Left lung (tissue), 10 donors: ENCODE data around the gene ATAD3C. TPM values are rescaled to one million over a fixed set of nuclear protein-coding genes. Genes with fewer than 3 reads are reported as not detected.

ENCODE experiments used
- ATAC-seq: fragments of 200-7000 bp; cut with Tn5 transposase; one replicate; pipeline ENCODE4 v1.9.1; 2020; ENCODE audit warnings: moderate library complexity
- DNase-seq, 4 donors: peaks; one replicate each; pipeline ENCODE4 v3.0.0-alpha.2; 2013 to 2020
- H3K27ac ChIP-seq, 2 donors: fragments of 200-600 bp; sonication (generic) in 1 of 2; one replicate each; pipeline versions ENCODE4 v1.5.0 to v1.8.0; 2020 to 2021
- H3K27me3 ChIP-seq, 2 donors: fragments of 200-600 bp; sonication (generic) in 1 of 2; one replicate each; pipeline versions ENCODE4 v1.5.0 to v1.8.0; 2020 to 2021
- H3K36me3 ChIP-seq, 2 donors: fragments of 200-600 bp; sonication (generic) in 1 of 2; one replicate each; pipeline versions ENCODE4 v1.5.0 to v1.8.0; 2020 to 2021
- H3K4me1 ChIP-seq, 2 donors: fragments of 200-600 bp; one replicate each; pipeline ENCODE4 v1.8.0; 2021
- H3K4me3 ChIP-seq, 2 donors: fragments of 200-600 bp; sonication (generic) in 1 of 2; one replicate each; pipeline versions ENCODE4 v1.5.0 to v1.8.0; 2020 to 2021; ENCODE audit warnings: mild to moderate bottlenecking in 1 of 2
- H3K9me3 ChIP-seq, 2 donors: fragments of 200-600 bp; sonication (generic) in 1 of 2; one replicate each; pipeline versions ENCODE4 v1.5.0 to v1.8.0; 2020 to 2021
- intact Hi-C, 2 donors: fragments of 100-400 bp; cut with DNase I; formaldehyde crosslinking; loops; one replicate each; pipeline versions ENCODE4 v1.11.2 to v1.14.2; 2022
- polyA plus RNA-seq, 6 donors: library from polyadenylated mRNA; unstranded; fragments of 120-200 nt; gene quantifications; one replicate each; pipeline ENCODE4 v1.2.1, GENCODE V29; 2013; ENCODE audit not compliant: insufficient read length in 6 of 6
- total RNA-seq, 2 donors: library from RNA; stranded (reverse); fragmentation: NEBNext Ultra II Directional; extraction: Animal tissue kit (Norgen Biotek cat#: 25700); gene quantifications; one replicate each; pipeline ENCODE4 v1.2.1, GENCODE V29; 2021
- TF ChIP-seq, protein P1 (sequence below), 2 donors: fragments of 200-600 bp; sonication (generic) in 1 of 2; IDR thresholded peaks; one replicate each; pipeline versions ENCODE4 v1.5.0 to v1.8.0; 2021; ENCODE audit warnings: antibody characterized with exemption in 2 of 2
- donor health status: DM: no; HTN: yes; CAD: no.
- donor health status: DM: no; HTN: no; CAD: no.

The ATAD3C gene
- total and polyA plus RNA-seq, 8 donors = 0.88 to 14.9 (median 4.0) TPM

DNA sequence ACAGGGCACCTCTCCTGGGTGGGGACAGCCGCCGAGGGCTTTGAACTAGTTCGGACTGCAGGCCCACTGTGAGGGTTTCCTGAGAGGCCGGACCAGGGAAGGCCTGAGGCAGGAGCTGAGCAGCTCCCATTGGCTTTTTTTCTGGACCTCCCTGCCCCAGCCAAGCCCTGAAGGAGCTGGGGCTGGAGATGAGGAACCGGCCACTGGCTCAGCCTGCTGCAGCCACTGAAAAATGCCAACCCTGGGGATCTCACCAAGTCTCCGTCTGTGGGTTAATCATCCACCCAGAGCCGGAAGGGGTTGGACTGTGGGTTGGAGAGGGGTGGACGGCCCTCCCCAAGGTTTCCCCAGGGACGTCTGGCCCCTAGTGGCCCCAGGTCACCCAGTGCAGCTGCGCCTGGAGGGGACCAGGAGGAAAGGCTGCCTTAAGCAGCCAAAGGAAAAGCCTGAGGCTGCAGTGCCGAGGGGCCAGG, 11.5 kb upstream of the ATAD3C start:
- H3K27ac ChIP-seq = no peak overlapping the region
- TF ChIP-seq, protein P1, sequence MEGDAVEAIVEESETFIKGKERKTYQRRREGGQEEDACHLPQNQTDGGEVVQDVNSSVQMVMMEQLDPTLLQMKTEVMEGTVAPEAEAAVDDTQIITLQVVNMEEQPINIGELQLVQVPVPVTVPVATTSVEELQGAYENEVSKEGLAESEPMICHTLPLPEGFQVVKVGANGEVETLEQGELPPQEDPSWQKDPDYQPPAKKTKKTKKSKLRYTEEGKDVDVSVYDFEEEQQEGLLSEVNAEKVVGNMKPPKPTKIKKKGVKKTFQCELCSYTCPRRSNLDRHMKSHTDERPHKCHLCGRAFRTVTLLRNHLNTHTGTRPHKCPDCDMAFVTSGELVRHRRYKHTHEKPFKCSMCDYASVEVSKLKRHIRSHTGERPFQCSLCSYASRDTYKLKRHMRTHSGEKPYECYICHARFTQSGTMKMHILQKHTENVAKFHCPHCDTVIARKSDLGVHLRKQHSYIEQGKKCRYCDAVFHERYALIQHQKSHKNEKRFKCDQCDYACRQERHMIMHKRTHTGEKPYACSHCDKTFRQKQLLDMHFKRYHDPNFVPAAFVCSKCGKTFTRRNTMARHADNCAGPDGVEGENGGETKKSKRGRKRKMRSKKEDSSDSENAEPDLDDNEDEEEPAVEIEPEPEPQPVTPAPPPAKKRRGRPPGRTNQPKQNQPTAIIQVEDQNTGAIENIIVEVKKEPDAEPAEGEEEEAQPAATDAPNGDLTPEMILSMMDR (IDR thresholded peaks at IDR 0.05) = no peak
- no peak overlapping the region for H3K4me3 ChIP-seq
- no peaks in the 10 kb centered on the region for H3K9me3 ChIP-seq
- ATAC-seq (peak; percentile 14), DNase-seq (peak in 2 of 4 donors; percentile 55 to 64)
- intact Hi-C loops = no loop called here
- peaks cover 0 to 61% of the 10 kb centered on the region in 2 donors for H3K27me3 ChIP-seq
- H3K36me3 ChIP-seq = peaks cover 0 to 4% of the 10 kb centered on the region in 2 donors
- peaks cover 39 to 70% of the 10 kb centered on the region in 2 donors for H3K4me1 ChIP-seq

DNA sequence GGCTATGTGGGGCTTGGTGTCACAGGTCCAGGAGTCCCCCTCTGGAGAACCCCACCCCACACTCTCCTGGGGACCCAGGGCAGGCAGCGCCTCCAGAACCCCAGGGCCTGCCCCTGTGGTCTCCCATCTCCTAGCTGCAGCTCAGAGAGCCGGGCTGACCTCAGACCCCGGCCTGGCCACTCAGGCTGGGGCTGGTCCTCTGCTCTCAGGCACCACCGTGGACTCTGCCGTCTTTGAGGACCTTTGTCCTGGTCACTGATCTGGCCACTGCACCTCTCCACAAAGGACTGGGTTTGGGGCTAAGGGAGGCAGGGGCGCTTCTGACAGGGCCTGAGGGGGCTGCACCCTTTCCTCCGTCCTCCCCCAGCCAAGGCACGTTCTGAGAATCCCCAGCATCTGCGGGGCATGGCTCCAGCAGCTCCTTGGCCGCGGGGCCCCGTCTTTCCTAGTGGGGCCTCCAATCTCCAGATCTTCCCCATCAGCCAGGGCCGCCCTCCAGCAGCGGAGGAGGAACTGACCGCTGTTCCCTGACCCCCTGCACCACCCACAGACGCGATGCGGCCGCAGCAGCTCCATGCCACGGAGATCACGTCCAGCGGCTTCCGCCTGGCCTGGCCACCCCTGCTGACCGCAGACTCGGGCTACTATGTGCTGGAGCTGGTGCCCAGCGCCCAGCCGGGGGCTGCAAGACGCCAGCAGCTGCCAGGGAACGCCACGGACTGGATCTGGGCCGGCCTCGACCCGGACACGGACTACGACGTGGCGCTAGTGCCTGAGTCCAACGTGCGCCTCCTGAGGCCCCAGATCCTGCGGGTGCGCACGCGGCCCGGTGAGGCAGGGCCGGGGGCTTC, 10.7 kb upstream of the ATAD3C start:
- H3K9me3 ChIP-seq = no peaks in the 10 kb centered on the region
- TF ChIP-seq, protein P1 (IDR thresholded peaks at IDR 0.05) = no peak
- peaks cover 0 to 4% of the 10 kb centered on the region in 2 donors for H3K36me3 ChIP-seq
- ATAC-seq (no peak), DNase-seq (peak in 1 of 4 donors; percentile 75)
- H3K4me3 ChIP-seq = no peak overlapping the region
- peaks cover 0 to 52% of the 10 kb centered on the region in 2 donors for H3K27me3 ChIP-seq
- H3K27ac ChIP-seq = no peak overlapping the region
- peaks cover 35 to 62% of the 10 kb centered on the region in 2 donors for H3K4me1 ChIP-seq
- intact Hi-C loops = no loop called here

DNA sequence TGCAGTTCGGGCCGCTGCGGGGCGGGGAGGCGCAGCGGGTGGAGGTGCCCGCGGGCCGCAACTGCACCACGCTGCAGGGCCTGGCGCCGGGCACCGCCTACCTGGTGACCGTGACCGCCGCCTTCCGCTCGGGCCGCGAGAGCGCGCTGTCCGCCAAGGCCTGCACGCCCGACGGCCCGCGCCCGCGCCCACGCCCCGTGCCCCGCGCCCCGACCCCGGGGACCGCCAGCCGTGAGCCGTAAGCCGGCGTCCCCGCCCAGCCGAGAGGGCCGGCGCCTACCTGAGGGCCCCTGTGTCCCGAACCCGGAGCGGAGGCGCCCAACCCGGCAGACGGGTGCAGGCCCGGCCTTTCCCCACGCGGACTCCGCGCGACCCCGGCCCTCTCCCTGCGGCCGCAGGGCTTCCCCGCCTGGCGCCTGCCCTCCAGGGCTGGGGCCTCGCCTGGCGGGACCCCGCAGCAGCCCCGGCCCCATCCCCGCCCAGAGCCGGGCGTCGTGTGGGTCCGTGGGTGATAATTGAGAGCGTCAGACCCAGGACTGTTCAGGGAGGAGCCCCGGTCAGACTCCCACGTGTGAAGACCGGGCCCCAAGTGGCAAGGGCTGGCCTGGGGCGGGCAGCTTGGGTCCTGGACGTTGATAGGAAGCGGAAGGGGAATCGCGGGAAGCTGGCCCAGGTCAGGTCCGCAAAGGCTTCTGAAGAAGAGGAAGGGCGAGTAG, 9.8 kb upstream of the ATAD3C start:
- Histone ChIP-seq H3K27ac (no peak overlapping the region), H3K9me3 (no peaks in the 10 kb centered on the region), H3K4me1 (peaks cover 26 to 53% of the 10 kb centered on the region in 2 donors), H3K36me3 (peaks cover 0 to 4% of the 10 kb centered on the region in 2 donors), H3K27me3 (peaks cover 0 to 43% of the 10 kb centered on the region in 2 donors), H3K4me3 (no peak overlapping the region)
- ATAC-seq (no peak), DNase-seq (peak in 1 of 4 donors; percentile 71)
- TF ChIP-seq, protein P1 (IDR thresholded peaks at IDR 0.05) = no peak
- intact Hi-C loops = no loop called here

DNA sequence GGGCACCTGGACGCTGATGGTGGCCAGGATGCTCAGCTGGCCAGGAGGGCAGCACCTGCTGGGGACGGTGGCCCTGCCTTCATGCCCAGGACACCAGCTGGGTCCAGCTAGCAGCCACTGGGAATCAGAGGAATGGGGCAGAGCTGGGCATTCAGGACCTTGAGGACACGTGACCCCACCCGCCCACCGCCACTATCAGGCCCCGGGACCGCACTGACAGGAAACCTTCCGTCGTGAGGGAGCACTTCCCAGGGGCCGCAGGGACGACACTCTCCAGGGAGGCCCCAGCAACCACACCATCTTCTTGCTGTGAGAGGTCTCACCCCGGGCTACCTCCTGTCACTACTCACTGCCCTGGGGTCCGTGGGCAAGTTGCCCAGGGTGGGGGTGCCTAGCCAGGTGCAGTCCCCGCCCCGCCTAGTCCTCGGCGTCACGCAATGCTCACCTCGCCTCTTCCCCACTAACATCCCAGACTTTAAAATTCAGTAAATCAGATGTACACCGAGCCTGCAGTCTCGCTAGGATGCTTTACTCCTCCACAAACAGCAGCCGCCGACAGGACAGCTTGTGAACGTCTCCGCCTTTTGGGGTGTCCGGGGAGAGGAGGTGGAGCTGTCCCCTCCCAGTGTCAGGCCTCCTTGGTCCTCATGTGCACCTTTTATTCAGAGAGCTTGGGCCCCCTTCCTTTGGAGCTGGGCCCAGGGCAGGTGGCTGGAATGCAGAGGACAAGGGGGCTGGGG, 9.1 kb upstream of the ATAD3C start:
- TF ChIP-seq, protein P1 (IDR thresholded peaks at IDR 0.05) = no peak
- no peak for DNase-seq
- ATAC-seq = no peak
- no peak overlapping the region for H3K27ac ChIP-seq
- intact Hi-C loops = no loop called here
- peaks cover 0 to 4% of the 10 kb centered on the region in 2 donors for H3K36me3 ChIP-seq
- no peak overlapping the region for H3K4me3 ChIP-seq
- H3K27me3 ChIP-seq = peaks cover 0 to 36% of the 10 kb centered on the region in 2 donors
- no peaks in the 10 kb centered on the region for H3K9me3 ChIP-seq
- peaks cover 20 to 46% of the 10 kb centered on the region in 2 donors for H3K4me1 ChIP-seq
